NCI-H2227 (cell line): Measurements from ENCODE around the gene PPP1CB.

Experiments used
- DNase-seq: peaks from one replicate; lab custom pipeline; 2025; ENCODE audit not compliant: unreplicated experiment; lab: John Stamatoyannopoulos, UW

The PPP1CB gene

DNA sequence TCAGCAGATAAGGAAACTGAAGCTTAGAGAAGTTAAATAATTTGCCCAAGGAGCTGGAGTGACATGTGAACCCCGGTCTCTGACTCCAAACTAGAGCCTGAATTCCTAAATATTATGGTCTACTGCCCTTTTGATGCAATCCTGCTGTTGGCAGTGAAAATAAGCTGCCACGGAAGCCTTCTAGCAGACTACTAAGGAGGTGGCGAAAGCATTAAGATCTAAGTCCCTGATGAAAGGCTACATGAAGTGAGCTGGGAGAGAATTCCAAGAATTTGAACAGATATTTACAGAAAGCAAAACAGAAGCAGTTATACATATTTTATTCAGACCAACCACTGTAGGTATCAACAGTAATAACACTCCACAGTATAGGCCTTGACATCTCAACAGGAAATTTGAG, 90.4 kb downstream of the PPP1CB start:
- DNase-seq: no peak
